Muscle of leg (tissue), 11 donors: ENCODE data around the gene USP36. TPM values are rescaled to one million over a fixed set of nuclear protein-coding genes. Genes with fewer than 3 reads are reported as not detected.

Experiments
- DNase-seq: peaks from one replicate; pipeline ENCODE4 v3.0.0; 2013
- H3K27ac ChIP-seq: one replicate; pipeline ENCODE4 v1.5.1; 2013; ENCODE audit warnings: mild to moderate bottlenecking, low read length, control low read depth
- H3K27me3 ChIP-seq: one replicate; pipeline ENCODE4 v1.6.1; 2013; ENCODE audit warnings: low read length; ENCODE audit not compliant: control insufficient read depth, insufficient read depth
- H3K36me3 ChIP-seq: one replicate; pipeline ENCODE4 v1.6.1; 2013; ENCODE audit warnings: low read length; ENCODE audit not compliant: control insufficient read depth, insufficient read depth
- H3K4me1 ChIP-seq: one replicate; pipeline ENCODE4 v1.6.1; 2013; ENCODE audit warnings: low read length; ENCODE audit not compliant: control insufficient read depth, insufficient read depth
- H3K4me3 ChIP-seq: one replicate; pipeline ENCODE4 v1.5.1; 2013; ENCODE audit warnings: low read length, control low read depth
- H3K9me3 ChIP-seq: replicated peaks from 2 replicates; pipeline ENCODE4 v1.6.1; 2013; ENCODE audit warnings: low read depth, low read length; ENCODE audit not compliant: control insufficient read depth
- WGBS: methylation state at CpG from one replicate; pipeline ENCODE4 v1.1.5; 2013; ENCODE audit warnings: missing lambda C conversion rate; ENCODE audit not compliant: insufficient coverage; 5-methylcytosine and 5-hydroxymethylcytosine counted together
- polyA plus RNA-seq, 8 donors: library from polyadenylated mRNA; unstranded; fragments of 120-200 nt; gene quantifications; one replicate each; pipeline versions ENCODE4 v1.2.1 to v1.2.3, GENCODE V29; 2013; ENCODE audit warnings: inconsistent platforms in 1 of 8, low replicate concordance in 1 of 8; ENCODE audit not compliant: insufficient read length in 8 of 8, insufficient read depth in 1 of 8
- total RNA-seq: library from RNA; stranded (reverse); fragments of 120-200 nt; gene quantifications from one replicate; pipeline ENCODE4 v1.2.4, GENCODE V29; 2013

USP36 gene
- total and polyA plus RNA-seq, 9 donors, result 17.8 to 36.8 (median 29.8) TPM

DNA sequence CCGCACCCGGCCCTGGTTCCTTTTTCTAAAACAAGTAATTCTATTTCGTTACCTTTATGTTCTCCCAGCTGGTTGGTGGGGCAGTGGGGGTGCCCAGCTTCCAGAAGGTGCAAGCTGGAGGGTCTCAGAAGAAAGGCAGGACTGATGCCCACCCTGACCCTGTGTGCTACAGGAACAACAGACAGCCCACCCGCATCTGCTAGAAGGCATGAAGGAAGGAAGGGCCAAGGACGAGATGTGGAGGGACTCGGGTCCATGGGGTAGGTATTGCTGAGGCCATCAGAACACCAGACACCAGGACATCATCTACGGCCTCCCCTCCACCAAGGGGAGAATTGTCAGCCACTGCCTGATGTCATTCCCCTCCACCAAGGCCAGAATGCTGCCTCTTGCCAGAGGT is 52.2 kb downstream of the USP36 start:
- Histone ChIP-seq H3K36me3 (peaks cover 8% of the 10 kb centered on the region), H3K4me3 (no peak overlapping the region), H3K9me3 (no peaks in the 10 kb centered on the region), H3K27ac (peak overlapping the region; percentile 45), H3K4me1 (peaks cover 44% of the 10 kb centered on the region), H3K27me3 (no peaks in the 10 kb centered on the region)
- no peak for DNase-seq
- WGBS, result 100% methylated on average over 1 of the region's 7 CpGs

DNA sequence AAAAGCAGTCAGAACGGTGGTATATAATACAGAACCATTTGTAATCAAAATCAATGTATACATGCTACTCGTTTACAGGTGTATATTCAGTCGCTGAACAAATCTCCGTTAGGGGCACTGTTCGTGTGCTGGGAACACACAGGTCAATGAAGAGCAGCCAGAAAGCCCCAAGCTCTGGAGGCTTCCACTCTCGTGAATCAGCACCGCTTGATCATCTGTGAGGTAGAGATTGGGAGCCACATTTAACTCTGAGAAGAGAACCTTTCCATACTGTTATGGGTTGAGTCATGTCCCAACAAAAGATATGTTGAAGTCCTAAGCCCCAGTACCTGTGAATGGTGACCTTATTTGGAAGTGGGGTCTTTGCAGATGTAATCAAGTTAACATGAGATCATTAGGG is 53.2 kb downstream of the USP36 start:
- Histone ChIP-seq H3K27ac (no peak overlapping the region), H3K4me3 (no peak overlapping the region), H3K4me1 (peaks cover 50% of the 10 kb centered on the region), H3K36me3 (peaks cover 2% of the 10 kb centered on the region), H3K9me3 (no peaks in the 10 kb centered on the region), H3K27me3 (no peaks in the 10 kb centered on the region)
- DNase-seq, result no peak
- WGBS, result 49% methylated on average over 6 of the region's 7 CpGs

DNA sequence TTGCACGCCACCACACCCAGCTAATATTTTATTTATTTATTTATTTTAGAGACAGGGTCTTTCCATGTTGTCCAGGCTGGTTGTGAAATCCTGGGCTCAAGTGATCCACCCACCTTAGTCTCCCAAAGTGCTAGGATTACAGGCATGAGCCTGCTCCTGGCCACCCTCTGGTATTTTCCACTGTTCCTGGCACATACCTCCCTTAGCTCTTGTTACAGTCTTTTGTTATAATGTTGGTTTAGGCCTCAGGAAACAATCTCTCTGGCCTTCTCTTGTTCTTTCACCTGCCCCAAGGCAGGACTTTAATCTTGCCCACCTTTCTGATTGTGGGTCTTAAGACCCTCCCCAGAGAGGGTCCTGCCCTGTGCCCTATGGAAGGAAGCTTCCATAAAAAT is 55.0 kb downstream of the USP36 start:
- Histone ChIP-seq H3K4me1 (peaks cover 34% of the 10 kb centered on the region), H3K4me3 (no peak overlapping the region), H3K27ac (no peak overlapping the region), H3K36me3 (no peaks in the 10 kb centered on the region), H3K27me3 (no peaks in the 10 kb centered on the region), H3K9me3 (no peaks in the 10 kb centered on the region)
- DNase-seq, result no peak
- WGBS, result no CpG with 5 or more reads among the region's 1 CpG

DNA sequence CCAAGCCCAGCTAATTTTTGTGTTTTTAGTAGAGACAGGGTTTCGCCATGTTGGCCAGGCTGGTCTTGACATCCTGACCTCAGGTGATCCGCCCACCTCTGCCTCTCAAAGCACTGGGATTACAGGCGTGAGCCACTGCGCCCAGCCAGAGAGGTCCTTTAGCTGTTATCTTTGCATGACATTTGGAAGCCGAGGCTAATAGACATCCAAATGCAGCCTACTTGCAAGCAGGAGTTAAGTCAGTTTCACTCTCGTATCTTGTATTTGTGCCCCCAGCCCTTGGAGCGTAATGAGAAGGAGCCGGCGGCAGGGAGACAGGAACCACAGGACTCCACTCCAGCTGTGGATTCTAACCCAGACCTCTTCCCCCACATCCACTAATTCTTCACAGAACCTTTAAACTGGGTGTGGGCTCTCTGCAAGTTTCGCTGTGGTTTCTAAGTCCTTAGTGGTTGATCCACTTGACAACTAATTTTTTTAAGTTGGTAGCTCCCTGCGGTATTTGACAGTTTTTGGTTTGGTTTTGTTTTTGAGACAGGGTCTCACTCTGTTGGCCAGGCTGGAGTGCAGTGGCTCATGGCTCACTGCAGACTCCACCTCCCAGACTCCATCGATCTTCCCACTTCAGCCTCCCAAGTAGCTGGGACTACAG is 55.5 kb downstream of the USP36 start:
- no peak overlapping the region for H3K4me3 ChIP-seq
- no peaks in the 10 kb centered on the region for H3K9me3 ChIP-seq
- no peaks in the 10 kb centered on the region for H3K27me3 ChIP-seq
- 84% methylated on average over 9 of the region's 12 CpGs for WGBS
- DNase-seq, result no peak
- H3K27ac ChIP-seq, result no peak overlapping the region
- peaks cover 33% of the 10 kb centered on the region for H3K4me1 ChIP-seq
- H3K36me3 ChIP-seq, result no peaks in the 10 kb centered on the region

- H3K27ac ChIP-seq, result no peak overlapping the region
- 89% methylated on average over 3 of the region's 6 CpGs for WGBS
- no peaks in the 10 kb centered on the region for H3K27me3 ChIP-seq
Measured at GRCh38 chr17:78784352-78784751, 56.3 kb downstream of the USP36 start.

GRCh38 chr17:78783711-78784324 is 56.8 kb downstream of the USP36 start:
- peaks cover 22% of the 10 kb centered on the region for H3K4me1 ChIP-seq
- H3K27ac ChIP-seq, result no peak overlapping the region
- peak; percentile 38 for DNase-seq
- H3K36me3 ChIP-seq, result no peaks in the 10 kb centered on the region
- H3K27me3 ChIP-seq, result no peaks in the 10 kb centered on the region
- WGBS, result 94% methylated on average over 5 of the region's 7 CpGs
- H3K9me3 ChIP-seq, result no peaks in the 10 kb centered on the region
- no peak overlapping the region for H3K4me3 ChIP-seq

More at GRCh38 chr17:78784352-78784751, 56.3 kb downstream of the USP36 start:
- peaks cover 27% of the 10 kb centered on the region for H3K4me1 ChIP-seq
- H3K36me3 ChIP-seq, result no peaks in the 10 kb centered on the region
- DNase-seq, result no peak
- H3K4me3 ChIP-seq, result no peak overlapping the region
- no peaks in the 10 kb centered on the region for H3K9me3 ChIP-seq

DNA sequence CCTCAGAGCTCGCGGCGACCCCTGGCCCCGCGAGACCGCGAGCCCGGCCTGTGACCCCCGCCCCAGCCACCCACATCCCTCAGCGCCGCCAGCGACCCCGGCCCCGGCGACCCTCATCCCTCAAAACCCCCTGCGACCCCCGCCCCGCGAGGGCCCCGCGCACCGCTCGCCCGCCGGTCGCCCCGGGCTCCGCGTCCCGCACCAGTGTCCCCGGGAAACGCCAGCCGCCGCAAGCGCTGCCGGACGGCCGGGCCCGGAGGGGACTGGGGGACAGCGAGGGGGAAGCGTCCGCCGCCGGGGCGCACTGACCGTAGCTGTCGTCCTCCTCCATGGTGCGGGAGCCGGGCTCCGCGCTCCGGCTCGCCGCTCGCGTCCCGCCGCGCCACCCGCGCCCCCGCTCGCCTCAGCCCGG is 58.7 kb downstream of the USP36 start, which contains the start of gene CYTH1:
Gene CYTH1 (minus strand): TSS at position 381 of the 412 bp plus-strand sequence. CDS start 50 bp downstream, at position 331.
- 0% methylated on average over 54 of the region's 64 CpGs for WGBS
- Histone ChIP-seq H3K36me3 (no peaks in the 10 kb centered on the region), H3K27ac (peak within 1 kb of the TSS; percentile 86), H3K27me3 (no peaks in the 10 kb centered on the region), H3K9me3 (no peaks in the 10 kb centered on the region), H3K4me3 (peak within 1 kb of the TSS; percentile 73), H3K4me1 (peaks cover 16% of the 10 kb centered on the region)
- no peak for DNase-seq

DNA sequence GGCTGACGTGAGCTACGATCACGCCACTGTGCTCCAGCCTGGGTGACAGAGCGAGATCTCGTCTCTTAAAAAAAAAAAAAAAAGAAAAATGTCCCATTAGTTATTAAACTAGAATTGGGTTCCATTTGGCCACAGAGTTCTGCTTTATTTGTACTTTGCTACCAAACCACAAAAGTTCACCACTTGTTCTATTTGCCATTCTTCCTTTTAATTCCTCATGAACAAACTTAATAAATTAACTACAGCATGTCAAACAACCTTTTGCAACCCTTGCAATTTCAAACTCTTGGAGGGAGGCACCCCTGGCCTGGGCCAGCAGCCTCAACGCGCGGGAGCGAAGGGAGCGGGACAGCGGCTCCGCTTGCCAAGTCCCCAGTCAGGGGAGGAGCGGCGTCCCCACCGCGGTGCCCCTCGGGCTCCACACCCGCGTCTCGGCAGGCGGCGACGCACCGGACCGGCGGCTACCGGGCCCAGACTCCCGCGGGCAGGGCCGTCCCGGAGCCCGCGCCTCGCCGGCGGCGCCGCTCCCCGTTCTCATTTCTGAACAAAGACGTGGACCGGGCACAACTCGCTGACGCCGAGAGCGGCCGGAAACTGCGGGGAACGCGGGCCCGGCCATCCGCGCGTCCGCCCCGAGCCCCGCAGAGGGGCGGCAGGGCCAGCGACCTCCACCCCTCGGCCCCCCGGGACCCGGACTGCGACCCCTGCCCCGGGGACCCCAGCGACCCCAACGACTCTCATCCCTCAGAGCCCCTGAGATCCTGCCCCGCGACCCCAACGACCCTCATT is 59.3 kb downstream of the USP36 start:
- Histone ChIP-seq H3K36me3 (no peaks in the 10 kb centered on the region), H3K27me3 (no peaks in the 10 kb centered on the region), H3K9me3 (no peaks in the 10 kb centered on the region), H3K27ac (peak overlapping the region; percentile 59), H3K4me3 (peak overlapping the region; percentile 69), H3K4me1 (peaks cover 16% of the 10 kb centered on the region)
- under 1% methylated on average over 63 of the region's 68 CpGs for WGBS
- peak; percentile 52 for DNase-seq

DNA sequence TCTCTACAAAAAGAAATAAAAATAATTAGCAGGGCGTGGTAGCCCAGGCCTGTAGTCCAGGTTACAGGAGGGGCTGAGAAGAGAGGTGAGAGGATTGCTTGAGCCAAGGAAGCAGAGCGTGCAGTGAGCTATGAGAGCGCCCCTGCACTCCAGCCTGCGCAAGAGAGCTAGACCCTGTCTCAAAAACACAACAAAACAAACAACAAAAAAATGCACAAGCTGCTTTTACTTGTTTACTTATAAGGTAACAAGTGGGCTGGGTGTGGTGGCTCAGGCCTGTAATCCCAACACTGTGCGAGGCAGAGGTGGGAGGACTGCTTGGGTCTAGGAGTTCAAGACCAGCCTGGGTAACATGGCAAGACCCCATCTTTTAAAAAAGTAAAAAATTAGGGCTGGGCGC is 60.3 kb downstream of the USP36 start:
- H3K36me3 ChIP-seq, result no peaks in the 10 kb centered on the region
- peaks cover 16% of the 10 kb centered on the region for H3K4me1 ChIP-seq
- no peaks in the 10 kb centered on the region for H3K9me3 ChIP-seq
- H3K27me3 ChIP-seq, result no peaks in the 10 kb centered on the region
- no peak overlapping the region for H3K4me3 ChIP-seq
- 100% methylated on average over 2 of the region's 6 CpGs for WGBS
- no peak for DNase-seq
- peak overlapping the region; percentile 55 for H3K27ac ChIP-seq

DNA sequence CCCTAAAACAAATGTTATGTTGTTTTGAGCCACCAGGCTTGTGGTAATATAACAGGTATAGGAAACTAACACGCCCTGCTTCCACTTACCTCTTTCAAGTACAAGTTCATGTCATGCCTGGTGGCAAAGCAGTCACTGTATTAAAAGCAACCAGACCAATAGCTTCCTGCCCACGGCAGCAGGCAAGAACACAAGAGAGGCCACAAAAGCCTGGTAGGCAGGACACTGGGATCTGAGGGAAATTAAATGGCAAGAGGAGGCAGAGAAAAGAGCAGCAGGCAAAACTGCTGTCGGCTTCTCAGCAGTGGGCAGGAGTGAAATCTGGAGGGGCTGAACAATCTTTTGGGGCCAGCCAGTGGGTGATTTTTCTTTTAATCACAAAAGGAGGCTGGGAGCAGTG is 60.8 kb downstream of the USP36 start:
- no peak for DNase-seq
- peak overlapping the region; percentile 55 for H3K27ac ChIP-seq
- H3K9me3 ChIP-seq, result no peaks in the 10 kb centered on the region
- no peaks in the 10 kb centered on the region for H3K36me3 ChIP-seq
- H3K4me1 ChIP-seq, result peaks cover 19% of the 10 kb centered on the region
- no peak overlapping the region for H3K4me3 ChIP-seq
- no peaks in the 10 kb centered on the region for H3K27me3 ChIP-seq
- 71% methylated on average over 1 of the region's 3 CpGs for WGBS
